Measurements from ENCODE around the gene DOCK2.
"Not testable (repeated sequence)": the region's sequence is repeated elsewhere in the genome, so short reads cannot be mapped to it uniquely, and the experiment has no call there.

The DOCK2 gene

DNA sequence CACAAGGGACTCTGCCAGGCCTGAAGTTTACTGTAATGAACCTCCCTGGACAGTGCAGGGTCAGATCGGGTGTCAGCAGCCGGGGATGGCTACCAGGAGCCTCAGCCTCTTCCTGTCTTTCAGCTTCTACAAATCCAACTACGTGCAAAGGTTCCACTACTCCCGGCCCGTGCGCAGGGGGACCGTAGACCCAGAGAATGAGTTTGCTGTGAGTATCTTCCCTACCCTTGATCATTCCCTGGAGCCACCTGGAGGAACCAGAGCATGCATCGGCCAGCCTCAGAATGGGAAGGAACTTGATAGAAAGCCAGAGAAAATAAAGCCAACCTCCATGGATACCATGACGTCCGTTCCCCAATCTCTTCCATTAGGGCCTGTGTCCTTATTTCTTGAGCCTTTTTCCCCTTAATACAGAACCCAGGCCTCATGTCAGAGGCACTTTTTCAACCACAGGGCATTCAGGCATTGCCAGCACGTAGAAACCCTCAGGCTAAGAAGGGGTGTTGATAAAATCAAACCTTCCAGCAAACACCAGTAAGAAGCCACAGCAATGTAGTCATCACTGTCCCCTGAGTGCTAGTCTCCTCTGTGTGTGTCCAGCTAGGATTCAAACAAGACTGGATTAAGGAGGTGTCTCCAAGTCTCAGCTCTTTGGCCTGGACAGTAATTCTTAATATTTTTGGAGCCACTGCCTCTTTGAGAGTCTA is 419.6 kb downstream of the DOCK2 start:
- peak; percentile 40 for DNase-seq (ENCODE audit: low spot score)

DNA sequence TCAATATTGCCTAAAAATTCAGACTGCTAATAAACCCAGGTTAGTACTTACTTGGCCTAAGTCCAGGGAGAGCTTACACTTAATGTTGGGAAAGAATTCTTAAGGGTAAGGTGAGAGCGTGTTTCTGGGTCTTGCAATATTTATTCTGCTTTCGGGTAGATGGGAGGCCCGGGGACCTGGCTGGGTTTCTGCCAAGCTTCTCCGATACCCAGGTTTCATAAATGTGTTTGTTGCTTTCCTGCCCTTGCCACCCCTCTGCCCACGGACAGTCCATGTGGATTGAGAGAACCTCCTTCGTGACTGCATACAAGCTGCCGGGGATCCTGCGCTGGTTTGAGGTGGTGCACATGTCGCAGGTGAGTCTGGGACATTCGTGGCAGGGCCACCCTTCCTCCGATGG is 420.2 kb downstream of the DOCK2 start:
- no peak for DNase-seq (ENCODE audit: low spot score)

DNA sequence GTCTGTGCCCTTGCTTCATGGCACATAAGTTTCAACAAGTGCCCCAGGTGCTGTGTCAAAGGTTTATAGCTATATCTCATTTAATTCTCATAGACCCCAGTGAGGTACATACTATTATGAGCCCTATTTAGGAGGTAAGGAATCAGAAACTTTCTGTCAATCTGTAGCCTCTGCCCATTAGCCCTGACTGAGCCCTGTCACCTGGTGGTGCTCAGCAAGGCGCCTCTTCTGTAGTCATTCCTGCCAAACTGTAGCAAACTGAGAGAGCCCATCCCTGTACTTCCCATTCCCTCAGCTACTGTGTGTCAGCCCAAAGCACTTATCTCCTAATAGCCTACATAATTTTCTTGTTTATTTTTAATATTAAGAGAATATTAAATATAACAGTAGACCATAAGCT is 422.1 kb downstream of the DOCK2 start:
- no peak for DNase-seq (ENCODE audit: low spot score)

DNA sequence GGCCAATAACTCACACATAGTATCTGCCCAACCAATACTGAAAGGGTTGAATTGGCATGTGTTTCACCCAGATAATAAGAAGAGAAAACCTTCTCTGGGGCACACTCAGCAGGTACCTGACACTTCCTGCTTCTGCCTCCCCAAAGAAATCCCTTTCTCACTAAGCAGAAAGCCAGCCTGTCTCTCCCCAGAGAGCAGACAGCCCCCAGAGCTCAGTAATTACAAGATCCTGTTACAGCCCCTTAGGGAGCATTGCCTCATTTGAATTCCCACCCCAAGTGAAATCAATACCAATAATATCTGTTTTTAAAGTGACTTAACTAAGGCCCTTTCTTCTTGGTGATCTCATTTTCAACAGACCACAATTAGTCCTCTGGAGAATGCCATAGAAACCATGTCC is 430.1 kb downstream of the DOCK2 start:
- no peak for DNase-seq (ENCODE audit: low spot score)

DNA sequence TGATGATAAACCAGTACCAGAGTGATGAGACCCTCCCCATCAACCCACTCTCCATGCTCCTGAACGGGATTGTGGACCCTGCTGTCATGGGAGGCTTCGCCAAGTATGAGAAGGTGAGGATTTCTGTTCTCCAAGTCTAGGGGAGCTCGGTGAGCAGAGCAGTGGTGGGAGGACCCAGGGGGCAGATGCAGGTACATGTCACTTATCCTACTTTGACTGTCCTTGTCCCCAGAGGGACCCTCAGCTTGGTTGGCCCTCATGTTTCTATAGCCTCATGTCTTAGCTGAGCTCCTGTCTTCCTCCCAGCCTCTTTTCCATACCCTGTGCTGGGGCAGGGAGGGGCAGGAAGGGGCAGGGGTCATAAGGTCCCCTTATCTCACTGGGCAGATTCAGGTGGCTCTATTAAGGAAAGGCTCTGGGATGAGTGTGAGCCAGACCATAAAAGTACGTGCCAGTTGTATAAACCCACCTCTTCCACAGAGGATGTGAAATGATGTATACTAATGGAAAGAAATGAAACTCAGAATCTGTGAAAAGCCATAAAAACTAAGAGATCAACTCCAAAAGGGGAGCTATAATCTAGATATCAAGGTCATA is 430.6 kb downstream of the DOCK2 start:
- no peak for DNase-seq (ENCODE audit: low spot score)

DNA sequence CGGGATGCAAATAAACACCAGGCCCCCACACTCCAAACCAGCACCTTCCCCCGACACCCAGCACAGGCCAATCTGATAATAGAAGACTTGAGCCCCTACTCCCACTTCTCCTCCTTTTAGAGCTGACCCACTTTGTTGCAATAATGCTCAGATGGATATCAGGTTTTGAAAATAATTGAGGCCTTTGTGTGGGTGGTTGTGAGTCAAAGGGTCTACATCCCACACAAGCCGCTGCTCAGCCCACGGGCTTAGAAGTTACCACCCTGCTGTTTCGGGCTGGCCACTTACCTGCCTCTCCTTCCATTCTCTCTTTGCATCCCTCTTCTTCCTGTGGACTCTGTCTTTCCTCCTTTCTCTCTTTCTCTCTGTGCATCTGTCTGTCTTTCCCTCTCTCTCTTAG is 432.4 kb downstream of the DOCK2 start:
- no peak for DNase-seq (ENCODE audit: low spot score)

DNA sequence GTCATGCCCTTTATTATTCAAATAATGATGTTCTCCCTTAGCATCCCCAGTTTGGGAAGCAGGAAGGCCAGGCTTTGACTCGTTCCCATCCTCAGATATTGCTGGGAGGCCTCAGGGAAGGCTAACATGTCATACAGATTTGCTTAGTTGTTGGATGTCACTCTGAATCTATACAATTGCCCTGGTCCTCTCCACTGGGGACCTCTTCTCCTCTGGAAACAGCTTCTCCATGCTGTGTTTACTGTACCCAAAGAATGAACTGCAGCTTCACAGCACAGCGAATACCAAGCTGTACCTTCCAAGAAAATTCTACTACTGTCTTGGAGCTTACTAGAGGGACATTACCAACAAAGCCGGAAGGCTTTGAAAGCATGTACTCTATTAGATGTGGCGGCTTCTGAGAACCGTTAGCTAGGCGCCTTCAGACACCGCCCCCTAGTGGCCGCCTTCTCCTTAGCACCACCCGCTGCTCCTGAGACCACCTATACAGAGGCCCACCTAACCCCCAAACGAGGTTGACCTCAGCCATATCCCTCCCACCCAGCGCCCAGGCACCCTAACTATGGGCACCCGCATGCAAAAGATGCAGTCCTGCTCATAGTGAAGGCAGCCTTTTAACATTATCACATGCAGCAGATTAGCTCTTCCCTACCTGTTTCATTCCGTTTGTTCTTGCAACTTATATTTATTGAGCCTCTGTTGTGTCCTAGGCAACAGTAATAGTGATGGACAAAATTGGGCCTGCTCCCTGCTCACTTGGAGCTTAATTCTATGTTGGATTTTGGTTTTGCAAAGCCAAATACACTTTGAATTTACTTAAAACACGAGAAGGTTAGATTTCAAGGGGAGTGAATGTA is 433.7 kb downstream of the DOCK2 start:
- peak; percentile 66 for DNase-seq (ENCODE audit: low spot score)

DNA sequence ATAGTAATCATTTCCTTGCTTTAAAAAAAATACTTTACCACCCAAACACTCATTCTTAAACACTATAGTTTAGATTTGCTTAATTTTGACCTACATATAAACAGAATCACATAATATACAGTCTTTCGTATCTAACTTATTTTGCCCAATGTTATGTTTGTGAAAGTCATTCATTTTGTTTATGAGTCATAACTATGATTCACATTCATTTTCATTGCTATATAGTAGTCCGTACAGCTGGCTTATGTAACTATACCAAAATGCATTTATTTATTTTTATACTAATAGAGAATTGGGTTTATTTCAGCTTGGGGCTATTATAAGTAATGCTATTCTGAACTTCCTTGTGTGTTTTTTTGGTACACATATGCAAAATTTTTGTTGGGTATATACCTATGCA is 434.7 kb downstream of the DOCK2 start:
- no peak for DNase-seq (ENCODE audit: low spot score)

DNA sequence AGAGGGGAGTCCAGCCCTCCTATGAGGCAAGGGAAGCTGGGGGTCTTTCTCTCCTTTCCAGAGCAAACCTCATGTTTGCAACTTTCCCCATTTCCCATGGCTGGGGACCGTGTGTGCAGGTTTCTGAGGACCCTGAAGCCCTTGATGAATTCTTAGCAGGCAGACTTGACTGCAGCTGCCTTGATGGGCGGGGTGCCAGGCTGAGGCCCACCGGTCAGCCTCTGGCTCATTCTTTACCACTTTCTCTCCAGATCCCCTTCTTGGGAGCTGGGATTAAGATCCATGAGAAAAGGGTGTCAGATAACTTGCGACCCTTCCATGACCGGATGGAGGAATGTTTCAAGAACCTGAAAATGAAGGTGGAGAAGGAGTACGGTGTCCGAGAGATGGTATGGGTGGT is 438.6 kb downstream of the DOCK2 start:
- no peak for DNase-seq (ENCODE audit: low spot score)

DNA sequence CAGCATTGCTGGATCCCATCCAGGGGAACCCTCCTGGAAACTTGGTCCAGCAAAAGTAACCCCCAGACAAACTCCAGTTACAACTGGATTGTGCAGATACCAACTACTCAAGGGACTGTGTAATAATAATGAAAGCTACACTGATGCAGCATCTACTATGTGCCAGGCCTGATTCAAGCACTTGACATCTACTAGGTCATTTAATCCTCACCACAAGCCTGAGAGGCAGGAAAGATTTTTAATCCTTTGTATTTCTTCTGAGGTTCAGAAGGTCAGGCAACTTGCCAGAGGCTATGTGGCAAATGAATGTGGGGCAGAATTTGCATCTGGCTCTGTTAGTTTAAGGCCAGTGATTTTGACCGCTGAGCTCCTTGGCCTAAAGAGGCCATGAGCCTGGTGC is 439.1 kb downstream of the DOCK2 start:
- no peak for DNase-seq (ENCODE audit: low spot score)

DNA sequence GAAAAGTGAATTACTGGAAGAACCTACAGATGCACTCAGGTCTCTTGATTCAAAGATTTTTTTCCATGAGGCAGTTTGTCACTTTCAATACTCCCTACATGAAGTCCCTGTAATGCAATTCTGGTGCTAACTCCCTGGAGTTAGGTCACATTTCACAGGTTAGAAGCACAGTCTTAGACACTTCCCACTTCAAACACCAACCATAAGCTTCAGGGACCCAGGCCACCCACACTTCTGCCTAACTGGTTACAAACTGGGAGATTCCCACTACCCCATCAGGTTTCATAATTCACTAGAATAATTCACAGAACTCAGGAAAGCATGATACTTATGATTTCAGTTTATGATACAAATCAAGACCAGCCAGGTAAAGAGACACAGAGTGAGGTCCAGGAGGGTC is 439.7 kb downstream of the DOCK2 start:
- DNase-seq (ENCODE audit: low spot score): no peak

DNA sequence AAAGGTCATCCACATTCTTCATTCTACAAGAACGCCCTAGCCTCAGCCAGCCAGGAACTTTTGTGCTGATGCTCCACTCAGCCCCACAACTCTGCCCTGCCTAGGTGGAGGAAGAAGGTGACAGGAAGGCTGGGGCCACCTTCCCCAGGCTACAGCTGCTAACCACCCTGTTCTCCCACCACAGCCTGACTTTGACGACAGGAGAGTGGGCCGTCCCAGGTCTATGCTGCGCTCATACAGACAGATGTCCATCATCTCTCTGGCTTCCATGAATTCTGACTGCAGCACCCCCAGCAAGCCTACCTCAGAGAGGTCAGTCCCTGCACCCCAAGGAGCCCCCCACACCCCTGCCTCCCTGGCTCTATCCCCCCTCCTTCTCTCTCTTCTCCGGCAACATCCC is 440.5 kb downstream of the DOCK2 start:
- no peak for DNase-seq (ENCODE audit: low spot score)

DNA sequence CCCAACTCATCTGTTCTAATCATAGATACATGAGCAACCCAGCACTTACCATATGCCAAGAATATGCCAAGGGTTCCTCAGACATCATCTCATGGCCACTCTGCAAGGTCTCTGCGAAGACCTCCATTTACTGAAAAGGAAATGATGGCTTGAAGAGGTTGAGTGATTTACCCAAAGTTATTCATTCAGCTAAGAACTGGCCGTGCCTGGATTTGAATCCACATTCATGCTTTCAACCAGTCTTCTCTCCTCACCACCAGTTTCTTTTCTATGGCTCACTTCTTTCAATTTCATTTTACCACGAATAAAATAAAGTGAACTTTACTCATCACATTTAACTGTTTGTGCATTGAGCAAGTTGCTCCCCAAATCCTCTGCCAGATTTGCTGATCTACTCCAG is 441.4 kb downstream of the DOCK2 start:
- no peak for DNase-seq (ENCODE audit: low spot score)

DNA sequence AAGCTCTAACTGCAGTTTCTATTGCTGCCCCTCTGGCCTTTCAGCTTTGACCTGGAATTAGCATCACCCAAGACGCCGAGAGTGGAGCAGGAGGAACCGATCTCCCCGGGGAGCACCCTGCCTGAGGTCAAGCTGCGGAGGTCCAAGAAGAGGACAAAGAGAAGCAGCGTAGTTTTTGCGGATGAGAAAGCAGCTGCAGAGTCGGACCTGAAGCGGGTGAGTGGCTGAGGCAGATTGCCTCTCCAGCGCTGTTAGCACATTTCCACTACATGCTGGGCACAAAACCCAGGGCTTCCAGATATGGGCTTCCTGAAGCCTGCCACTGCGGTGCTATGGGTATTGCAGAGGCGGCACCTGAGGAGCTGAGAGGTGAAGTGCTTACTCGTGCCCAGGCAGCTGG is 441.9 kb downstream of the DOCK2 start:
- DNase-seq (ENCODE audit: low spot score): no peak

DNA sequence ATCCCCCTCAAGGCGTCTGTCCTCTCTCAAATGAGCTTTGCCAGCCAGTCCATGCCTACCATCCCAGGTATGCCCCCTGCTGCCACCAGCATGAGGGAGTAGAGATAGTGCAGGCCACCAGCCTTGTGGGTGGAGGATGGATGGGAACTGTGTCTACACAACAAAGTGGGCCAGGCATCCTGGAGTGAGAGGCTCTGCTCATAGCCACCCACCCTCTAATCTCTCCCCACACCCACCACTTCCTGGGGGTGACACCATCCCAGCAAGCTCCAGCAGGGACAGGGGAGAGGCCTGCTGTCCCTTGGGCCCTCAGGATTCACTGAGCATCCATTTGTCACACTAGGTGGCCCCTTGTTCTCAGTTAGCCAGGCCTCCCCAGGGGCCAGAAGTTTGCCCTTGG is 443.1 kb downstream of the DOCK2 start:
- DNase-seq (ENCODE audit: low spot score): no peak

DNA sequence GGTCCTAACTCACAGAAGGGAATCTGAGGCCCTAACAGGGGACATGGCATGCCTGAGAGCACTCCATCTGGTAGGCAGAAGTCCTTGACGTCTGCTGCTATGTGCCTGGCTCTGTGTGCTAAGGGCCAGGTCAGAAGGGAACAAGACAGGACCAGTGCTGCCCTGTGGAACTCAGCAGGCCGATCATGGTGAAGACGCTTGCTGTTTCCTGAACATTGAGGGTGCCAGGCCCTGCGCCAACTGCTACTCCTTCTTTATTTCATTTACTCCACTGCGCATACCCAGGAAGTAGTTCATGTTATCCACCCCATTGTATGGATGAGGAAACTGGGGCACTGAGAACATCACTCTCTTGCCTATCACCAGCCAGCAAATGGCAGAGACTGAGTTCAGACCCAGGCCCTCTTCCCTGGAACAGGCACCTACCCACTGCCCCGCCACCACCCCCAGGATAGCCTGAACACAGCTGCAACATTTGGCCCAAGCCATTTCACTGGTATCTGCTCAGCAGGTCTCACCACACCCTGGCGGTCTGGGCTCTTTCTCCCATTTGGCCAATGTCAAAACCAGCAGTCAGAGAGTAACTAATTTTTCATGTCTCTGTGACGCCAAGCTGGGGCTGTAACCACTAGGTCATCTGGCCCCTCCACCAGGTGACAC is 443.8 kb downstream of the DOCK2 start:
- no peak for DNase-seq (ENCODE audit: low spot score)

DNA sequence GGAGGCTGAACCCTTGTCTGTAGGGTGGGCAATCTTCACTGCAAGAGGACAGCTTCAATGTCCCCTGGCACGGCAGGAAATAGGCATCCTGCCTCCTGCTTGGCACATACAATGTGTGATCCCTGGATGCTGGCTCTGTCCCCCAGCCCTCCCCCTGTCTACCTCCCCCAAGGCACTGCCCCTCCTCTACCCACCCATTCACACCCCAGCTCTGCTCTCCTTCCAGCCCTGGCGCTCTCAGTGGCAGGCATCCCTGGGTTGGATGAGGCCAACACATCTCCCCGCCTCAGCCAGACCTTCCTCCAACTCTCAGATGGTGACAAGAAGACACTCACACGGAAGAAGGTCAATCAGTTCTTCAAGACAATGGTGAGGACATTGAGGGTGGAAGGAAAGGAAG is 444.5 kb downstream of the DOCK2 start:
- no peak for DNase-seq (ENCODE audit: low spot score)

DNA sequence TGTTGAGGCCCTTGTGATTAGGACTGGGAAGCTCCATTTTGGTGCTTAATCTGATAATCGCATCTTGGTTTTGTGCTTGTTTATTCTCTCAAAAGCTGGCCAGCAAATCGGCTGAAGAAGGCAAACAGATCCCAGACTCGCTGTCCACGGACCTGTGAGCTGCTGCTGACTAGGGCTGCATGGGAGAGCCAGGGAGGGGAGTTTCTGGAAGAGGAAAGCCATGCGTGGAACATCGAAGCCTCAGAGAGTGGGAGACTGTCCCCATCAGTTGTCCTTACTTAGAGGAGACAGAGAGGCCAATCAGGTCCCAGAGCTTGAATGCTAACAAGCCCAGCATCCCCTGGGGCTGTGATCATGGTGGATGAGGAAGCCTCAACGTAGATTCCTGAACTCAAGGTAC is 445.6 kb downstream of the DOCK2 start:
- DNase-seq (ENCODE audit: low spot score): no peak

DNA sequence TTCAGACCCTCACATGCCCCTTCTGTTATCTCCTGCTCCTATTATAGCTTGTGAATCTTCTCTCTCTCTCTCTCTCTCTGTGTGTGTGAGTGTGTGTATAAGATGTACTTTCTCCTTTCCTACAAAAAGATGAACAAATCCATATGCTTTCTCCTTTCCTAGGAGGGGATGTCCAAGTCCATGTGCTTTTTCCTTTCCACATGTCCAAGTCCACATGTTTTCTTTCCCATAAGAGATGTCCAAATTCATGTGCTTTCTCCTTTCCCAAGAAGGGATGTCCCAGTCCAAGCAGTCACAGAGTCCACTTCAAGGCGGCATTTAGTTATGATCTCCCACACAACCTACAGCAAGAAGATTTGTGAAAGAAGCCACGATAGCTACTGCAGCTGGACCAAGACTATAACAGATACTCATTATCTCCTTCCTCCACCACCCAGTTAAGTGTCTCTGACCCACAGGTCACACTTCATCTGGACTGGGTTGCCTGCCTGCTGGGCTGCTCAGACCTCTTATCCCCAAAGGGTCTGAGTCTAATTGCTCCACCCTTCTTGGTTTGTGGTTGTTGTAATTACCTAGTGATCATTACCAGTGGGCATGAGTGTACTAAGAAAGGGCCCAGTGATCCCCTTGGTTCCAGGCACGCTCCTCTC is 450.2 kb downstream of the DOCK2 start:
- no peak for DNase-seq (ENCODE audit: low spot score)

DNA sequence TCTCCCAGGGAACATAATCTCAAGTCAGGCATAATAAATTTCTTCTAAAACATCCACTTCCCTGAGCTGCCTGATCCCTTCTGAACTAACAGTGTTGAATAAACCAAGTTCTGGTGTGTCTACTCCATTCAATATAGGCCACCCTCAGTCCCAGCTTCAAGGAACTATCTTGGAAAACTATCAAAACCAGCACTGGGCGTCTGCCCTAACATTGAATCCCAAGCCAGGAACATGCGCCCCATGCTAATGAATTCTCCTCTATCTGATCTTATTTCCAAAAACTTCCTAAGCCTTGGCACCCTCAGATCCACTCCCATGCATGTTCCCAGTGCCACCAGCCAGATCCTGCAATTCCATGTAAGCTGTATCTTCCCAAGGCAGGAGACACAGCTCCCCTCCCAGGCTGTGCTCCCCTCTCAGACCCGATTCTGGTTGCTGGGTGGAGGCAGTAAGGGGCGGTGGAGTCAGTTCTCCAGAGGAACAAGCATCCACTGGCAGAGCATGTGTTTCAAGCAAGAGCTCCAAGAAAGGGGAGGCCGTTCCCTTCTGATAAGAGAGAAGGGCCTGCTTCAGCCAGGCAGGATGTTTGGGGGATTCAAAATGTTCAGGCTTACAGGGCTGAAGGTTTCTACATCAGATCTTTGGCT is 455.5 kb downstream of the DOCK2 start:
- DNase-seq (ENCODE audit: low spot score): no peak

DNA sequence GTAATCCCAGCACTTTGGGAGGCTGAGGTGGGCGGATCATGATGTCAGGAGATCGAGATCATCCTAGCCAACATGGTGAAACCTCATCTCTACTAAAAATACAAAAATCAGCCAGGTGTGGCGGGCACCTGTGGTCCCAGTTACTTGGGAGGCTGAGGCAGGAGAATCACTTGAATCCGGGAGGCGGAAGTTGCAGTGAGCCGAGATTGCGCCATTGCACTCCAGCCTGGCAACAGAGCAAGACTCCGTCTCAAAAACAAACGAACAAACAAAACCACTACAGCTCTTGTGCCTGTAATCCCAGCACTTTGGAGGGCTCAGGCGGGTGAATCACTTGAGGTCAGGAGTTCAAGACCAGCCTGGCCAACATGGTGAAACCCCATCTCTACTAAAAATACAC is 457.3 kb downstream of the DOCK2 start:
- not testable (repeated sequence) for DNase-seq (ENCODE audit: low spot score)

DNA sequence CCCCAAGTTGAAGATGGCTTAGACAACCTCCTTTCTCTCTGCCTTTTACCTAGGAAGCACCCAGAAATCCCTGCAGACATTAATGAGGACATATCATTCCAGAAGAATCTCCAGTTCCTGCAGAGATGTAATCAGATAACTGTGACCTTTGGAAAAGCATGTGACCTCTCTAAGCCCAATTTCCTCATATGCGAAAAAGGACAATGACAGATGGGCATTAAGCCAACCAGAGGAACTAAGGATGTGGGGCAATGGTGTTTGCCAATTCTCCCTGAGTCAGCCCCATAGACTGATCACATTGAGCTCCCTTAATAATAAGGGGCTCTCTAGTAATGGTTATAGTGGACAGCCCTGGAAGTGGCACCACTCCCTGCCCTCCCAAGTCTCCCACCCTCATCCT is 458.6 kb downstream of the DOCK2 start:
- DNase-seq (ENCODE audit: low spot score): no peak
